H7 (cell line): Measurements from ENCODE around the gene DGKG. TPM values are rescaled to one million over a fixed set of nuclear protein-coding genes. Genes with fewer than 3 reads are reported as not detected.

Experiments used
- DNase-seq: peaks from one replicate; pipeline ENCODE4 v3.0.0; 2012
- H3K27me3 ChIP-seq: 2 replicates; pipeline ENCODE4 v1.6.0; 2011; ENCODE audit warnings: mild to moderate bottlenecking, low read length; ENCODE audit not compliant: control insufficient read depth, insufficient read depth
- H3K36me3 ChIP-seq: replicated peaks from 2 replicates; pipeline ENCODE4 v1.5.1; 2011; ENCODE audit warnings: low read length; ENCODE audit not compliant: control insufficient read depth, insufficient read depth
- H3K4me3 ChIP-seq: 2 replicates; pipeline ENCODE4 v1.5.1; 2011; ENCODE audit warnings: low read depth, mild to moderate bottlenecking, control low read depth, low read length, moderate library complexity; ENCODE audit not compliant: insufficient read depth
- total RNA-seq: library from RNA; depleted of rRNA; stranded (reverse); fragments of >200 nt; shearing (Covaris generic); gene quantifications from 2 replicates; pipeline ENCODE4 v1.2.3, GENCODE V29; 2014; rRNA removed

Gene DGKG
- total RNA-seq, 1 experiment from 2014 or later: 0.52 TPM

GRCh38 chr3:186105543-186105942 lies 256.5 kb downstream of the DGKG start:
- H3K36me3 ChIP-seq: no peaks in the 10 kb centered on the region; the same call in 1 of the 2 replicates
- no peak overlapping the region for H3K4me3 ChIP-seq
- no peak for DNase-seq
- H3K27me3 ChIP-seq: peaks cover 18% of the 10 kb centered on the region

- no peak overlapping the region for H3K4me3 ChIP-seq
- H3K27me3 ChIP-seq: peaks cover 8% of the 10 kb centered on the region; the same call in 1 of the 2 replicates
- no peak for DNase-seq
These were observed 259.3 kb downstream of the DGKG start for GRCh38 chr3:186102687-186103086.

DNA sequence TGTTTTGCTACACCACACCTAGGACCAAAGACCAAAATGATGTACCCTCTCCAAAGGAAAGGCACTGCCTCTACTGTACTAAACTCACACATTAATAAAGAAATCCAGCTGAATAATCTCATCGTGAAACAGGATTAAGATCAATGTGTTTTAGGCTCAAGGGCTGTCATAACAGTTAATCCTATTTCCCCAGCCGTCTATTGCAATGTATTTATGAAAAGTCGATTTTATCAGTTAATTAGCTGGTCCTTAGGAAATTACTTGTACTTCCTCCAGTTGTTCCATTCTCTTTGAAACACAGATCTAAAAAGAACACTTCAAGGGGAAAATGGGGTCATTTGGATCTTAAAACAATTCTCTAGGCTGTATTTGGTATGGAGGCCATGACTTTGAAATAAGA lies 261.6 kb downstream of the DGKG start:
- DNase-seq: no peak
- H3K4me3 ChIP-seq: no peak overlapping the region
- no peaks in the 10 kb centered on the region for H3K27me3 ChIP-seq
- no peaks in the 10 kb centered on the region; the same call in 1 of the 2 replicates for H3K36me3 ChIP-seq

More at GRCh38 chr3:186102687-186103086, 259.3 kb downstream of the DGKG start:
- H3K36me3 ChIP-seq: no peaks in the 10 kb centered on the region; the same call in 1 of the 2 replicates

GRCh38 chr3:186099178-186099577 lies 262.9 kb downstream of the DGKG start:
- Histone ChIP-seq H3K4me3 (no peak overlapping the region), H3K36me3 (no peaks in the 10 kb centered on the region; the same call in 1 of the 2 replicates), H3K27me3 (no peaks in the 10 kb centered on the region)
- DNase-seq: no peak

DNA sequence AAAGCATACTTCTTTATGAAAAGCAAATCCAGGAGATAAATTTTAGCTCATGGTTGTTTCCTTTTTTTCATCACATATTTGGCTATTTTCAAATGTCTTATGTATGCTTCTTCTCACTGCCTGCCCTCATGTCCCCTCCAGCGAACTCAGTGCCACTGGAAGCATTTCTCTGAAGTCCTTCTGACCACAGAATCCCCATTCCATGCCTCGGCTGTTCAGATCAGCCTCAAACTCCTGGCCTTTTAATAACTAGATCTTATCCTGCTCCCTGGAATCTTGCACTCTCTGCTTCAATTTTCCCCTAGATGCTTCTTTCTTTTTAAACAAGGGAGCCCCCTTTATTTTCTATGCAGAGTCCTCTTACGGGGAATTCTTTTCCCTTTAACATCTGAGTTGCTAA lies 263.3 kb downstream of the DGKG start:
- H3K4me3 ChIP-seq: no peak overlapping the region; the same call in 1 of the 2 replicates
- no peaks in the 10 kb centered on the region; the same call in 1 of the 2 replicates for H3K36me3 ChIP-seq
- no peak for DNase-seq
- H3K27me3 ChIP-seq: no peaks in the 10 kb centered on the region

GRCh38 chr3:186097663-186098451 lies 264.2 kb downstream of the DGKG start:
- H3K27me3 ChIP-seq: no peaks in the 10 kb centered on the region
- no peaks in the 10 kb centered on the region; the same call in 1 of the 2 replicates for H3K36me3 ChIP-seq
- peak; percentile 79 for DNase-seq
- peak overlapping the region; percentile 26 for H3K4me3 ChIP-seq

DNA sequence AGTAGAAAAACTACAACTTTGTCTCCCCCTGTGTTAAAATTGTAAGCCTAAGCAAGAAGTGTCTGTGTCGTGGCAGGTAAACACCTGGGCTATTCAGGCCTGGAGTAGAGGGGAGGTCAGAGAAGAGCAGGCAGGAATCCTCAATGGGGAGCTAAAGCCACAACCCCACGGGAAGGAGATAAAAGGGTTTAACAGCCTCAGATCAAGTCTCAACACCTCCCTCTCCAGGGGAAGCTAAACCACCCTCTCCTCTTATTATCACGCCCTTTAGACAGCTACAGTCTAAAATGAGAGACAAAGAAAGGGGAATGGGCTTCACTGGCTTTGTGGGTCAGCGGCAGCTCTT lies 264.7 kb downstream of the DGKG start:
- Histone ChIP-seq H3K4me3 (peak overlapping the region; percentile 26; the same call in 1 of the 2 replicates), H3K27me3 (no peaks in the 10 kb centered on the region), H3K36me3 (no peaks in the 10 kb centered on the region)
- peak; percentile 57 for DNase-seq

Other genes starting within 250 kb of the DGKG start
- gene CRYGS, start 182.1 kb upstream of the DGKG start, total RNA-seq: 0.81 and 1.8 TPM in 2 replicates
- 15.2 and 19.6 TPM in 2 replicates for gene TBCCD1, start 205.1 kb upstream of the DGKG start, total RNA-seq
- 54.7 and 55.1 TPM in 2 replicates for gene DNAJB11, start 208.5 kb upstream of the DGKG start, total RNA-seq